Heart left ventricle (tissue), 16 donors: Measurements from ENCODE around the gene LPCAT4. TPM values are rescaled to one million over a fixed set of nuclear protein-coding genes. Genes with fewer than 3 reads are reported as not detected.

ENCODE experiments used
- ATAC-seq, 4 donors: fragments of 200-7000 bp; cut with Tn5 transposase; one replicate each; pipeline ENCODE4 v1.9.1; 2020 to 2022; ENCODE audit warnings: moderate library complexity in 4 of 4, mild to moderate bottlenecking in 3 of 4, moderate number of reproducible peaks in 1 of 4
- DNase-seq, 5 donors: peaks; one replicate each; pipeline ENCODE4 v3.0.0-alpha.2; 2020
- H3K27ac ChIP-seq, 12 donors: fragments of 200-600 bp; sonication (generic) in 4 of 12; one replicate each; pipeline versions ENCODE4 v1.5.0 to v1.8.0; 2016 to 2022; ENCODE audit warnings: mild to moderate bottlenecking in 2 of 12
- H3K27me3 ChIP-seq, 9 donors: fragments of 200-600 bp; sonication (generic) in 2 of 9; one replicate each; pipeline versions ENCODE4 v1.5.1 to v1.8.0; 2016 to 2022; ENCODE audit warnings: mild to moderate bottlenecking in 3 of 9
- H3K36me3 ChIP-seq, 9 donors: fragments of 200-600 bp; sonication (generic) in 2 of 9; one replicate each; pipeline versions ENCODE4 v1.5.0 to v1.8.0; 2018 to 2022; ENCODE audit warnings: mild to moderate bottlenecking in 2 of 9
- H3K4me1 ChIP-seq, 12 donors: fragments of 200-600 bp; sonication (generic) in 4 of 12; one replicate each; pipeline versions ENCODE4 v1.5.0 to v1.8.0; 2016 to 2022; ENCODE audit warnings: mild to moderate bottlenecking in 3 of 12
- H3K4me3 ChIP-seq, 12 donors: fragments of 200-600 bp; sonication (generic) in 4 of 12; one replicate each; pipeline versions ENCODE4 v1.5.0 to v1.8.0; 2017 to 2022; ENCODE audit warnings: mild to moderate bottlenecking in 9 of 12, moderate library complexity in 4 of 12
- H3K9me3 ChIP-seq, 12 donors: fragments of 200-600 bp; sonication (generic) in 4 of 12; one replicate each; pipeline versions ENCODE4 v1.5.0 to v1.8.0; 2016 to 2022; ENCODE audit warnings: mild to moderate bottlenecking in 1 of 12
- CTCF ChIP-seq, 12 donors: fragments of 200-600 bp; sonication (generic) in 4 of 12; IDR thresholded peaks; one replicate each; pipeline versions ENCODE4 v1.5.0 to v1.8.0; 2018 to 2022; ENCODE audit warnings: antibody characterized with exemption in 12 of 12, mild to moderate bottlenecking in 5 of 12
- POLR2A ChIP-seq, 2 donors: fragments of 450-650 bp; IDR thresholded peaks; one replicate each; pipeline ENCODE4 v1.6.1; 2017; ENCODE audit warnings: antibody characterized with exemption in 2 of 2, mild to moderate bottlenecking in 2 of 2, moderate library complexity in 2 of 2
- WGBS, 4 donors: extraction: QIAGEN DNeasy Blood & Tissue Kit in 2 of 4; methylation state at CpG; one replicate each; pipeline versions ENCODE4 v1.1.5 to v1.1.7; 2013 to 2018; 5-methylcytosine and 5-hydroxymethylcytosine counted together
- intact Hi-C, 10 donors: fragments of 100-400 bp; cut with DNase I; formaldehyde crosslinking; loops; one replicate each; pipeline versions ENCODE4 v1.11.1 to v1.14.2; 2022
- microRNA counts, 2 donors: library from miRNA; unstranded; fragments of <30 nt; microRNA quantifications; one replicate each; lab custom pipeline; 2016
- microRNA-seq, 4 donors: library from miRNA; unstranded; fragments of <30 nt; microRNA quantifications; one replicate each; pipeline versions ENCODE4 to v1.2.0, GENCODE V29; 2017 to 2020
- polyA plus RNA-seq, 2 donors: library from polyadenylated mRNA; stranded (reverse); fragments of 200-250 nt; gene quantifications; one replicate each; pipeline ENCODE4 v1.2.3, GENCODE V29; 2013
- total RNA-seq, 9 donors: library from RNA; depleted of rRNA in 2 of 9; stranded (reverse); fragments of >200 nt in 2 of 9; fragmentation: NEBNext Ultra II Directional in 3 of 9; extraction: Animal tissue kit (Norgen Biotek cat#: 25700) in 3 of 9; gene quantifications; one replicate each; pipeline versions ENCODE4 v1.1.0 to v1.2.4, GENCODE V29; 2016 to 2023
- donor health status: ischemic (EF 13 %, LVEDD 7.1; RV severe dilation, severe dysfunction).
- donor health status: healthy with polysubstance abuse.
- donor health status: DM: no; HTN: yes; CAD: no.
- donor health status: DM: no; HTN: no; CAD: no.
- donor health status: ischemic (EF 25% LVEDD 6.9; RV normal size, moderate dysfunction).
- donor health status: ischemic (EF 25% LVEDD 5.7; RV mildly dilated, moderate dysfunction).
- donor health status: healthy.
- donor health status: DM: yes; HTN: yes; CAD: no.
- donor health status: ischemic (EF 35%, LVEDD 5.7; RV mildly dilated, moderate dysfunction).
- donor health status: nonischemic (EF 11% LVEDD 7.7; RV severe dilation, severe dysfunction).
- donor health status: DM: yes; HTN: yes; CAD: no.
- donor health status: PGD.
- donor health status: ischemic (EF 29% LVEDD 5.4; RV normal size, mild dysfunction).
- donor health status: nonischemic (EF 23%, LVEDD 6.1; RV moderate dilation, normal function).

The LPCAT4 gene
- total and polyA plus RNA-seq, 11 donors = 9.8 to 80.0 (median 44.8) TPM

- Histone ChIP-seq H3K27me3 (no peaks in the 10 kb centered on the region), H3K36me3 (peaks cover 0 to 12% (median 0%) of the 10 kb centered on the region in 9 donors), H3K9me3 (no peaks in the 10 kb centered on the region), H3K4me3 (peak overlapping the region; percentile 12 to 65 (median 62)), H3K27ac (peak overlapping the region; percentile 2 to 79 (median 52)), H3K4me1 (peaks cover 0 to 30% (median 14%) of the 10 kb centered on the region in 12 donors)
- intact Hi-C loops = loop anchor here in 3 of 10 donors (1.0 to 5.0 kb wide), 3 partner anchors 19 to 49 kb away; partner anchors contain the start of genes LPCAT4 (in 1 of the 3) and SLC12A6 (in 1 of the 3)
- DNase-seq = peak in 4 of 5 donors; percentile 55 to 75 (median 67)
- 3 to 8% (median 6%) methylated on average over 10 of the region's 10 CpGs for WGBS, 4 donors
- TF ChIP-seq POLR2A (IDR thresholded peaks at IDR 0.05) (peak in 1 of 2 donors; percentile 49), CTCF (IDR thresholded peaks at IDR 0.05) (no peak)
- ATAC-seq = peak; percentile 92 to 98 (median 98)
These were observed 48.5 kb downstream of the LPCAT4 start for GRCh38 chr15:34318277-34319079.

- H3K36me3 ChIP-seq = peaks cover 0 to 21% (median 0%) of the 10 kb centered on the region in 9 donors
- H3K27me3 ChIP-seq = no peaks in the 10 kb centered on the region
- no peak for TF ChIP-seq POLR2A (IDR thresholded peaks at IDR 0.05)
- TF ChIP-seq CTCF (IDR thresholded peaks at IDR 0.05) = no peak
- no peak overlapping the region for H3K27ac ChIP-seq
- H3K9me3 ChIP-seq = no peaks in the 10 kb centered on the region
- H3K4me3 ChIP-seq = no peak overlapping the region
- intact Hi-C loops = loop anchor here in 2 of 10 donors (5.0 kb wide), 2 partner anchors 37 to 53 kb away; partner anchors contain the start of gene LPCAT4 (in 1 of the 2)
- H3K4me1 ChIP-seq = peaks cover 0 to 30% (median 14%) of the 10 kb centered on the region in 12 donors
- no peak for ATAC-seq
- 81 to 90% (median 86%) methylated on average over 3 of the region's 3 CpGs for WGBS, 4 donors
- no peak for DNase-seq
These were observed 52.2 kb downstream of the LPCAT4 start for GRCh38 chr15:34314491-34315490.

- Histone ChIP-seq H3K27me3 (no peaks in the 10 kb centered on the region), H3K36me3 (peaks cover 0 to 21% (median 0%) of the 10 kb centered on the region in 9 donors), H3K4me3 (no peak overlapping the region), H3K9me3 (no peaks in the 10 kb centered on the region), H3K4me1 (peaks cover 0 to 10% (median 2%) of the 10 kb centered on the region in 12 donors), H3K27ac (no peak overlapping the region)
- TF ChIP-seq POLR2A (IDR thresholded peaks at IDR 0.05) (no peak), CTCF (IDR thresholded peaks at IDR 0.05) (no peak)
- ATAC-seq (no peak), DNase-seq (no peak)
- WGBS, 4 donors = 81 to 93% (median 89%) methylated on average over 1 of the region's 1 CpG
- intact Hi-C loops = no loop called here
These were observed 55.4 kb downstream of the LPCAT4 start for GRCh38 chr15:34311563-34311962.

MicroRNA genes within 50 kb of the gene (microRNA counts, 767-probe panel; counts per million panel counts)
- 2,255 to 2,751 counts per million in 2 donors for microRNA hsa-miR-1233 (lab: Ali Mortazavi, UCI)

Small RNAs within 50 kb of the gene (microRNA-seq; reads per million reads assigned to microRNA genes)
- 0 reads per million in 4 donors for gene MIR1233-1

Other genes with a start within 250 kb of the LPCAT4 start
- 10 to 100 TPM; 10.1 to 21.7 (median 15.8) TPM for gene KATNBL1, start 157.1 kb downstream of the LPCAT4 start, total RNA-seq
- 10 to 100 TPM; 14.6 to 15.0 TPM for gene KATNBL1, start 157.1 kb downstream of the LPCAT4 start, polyA plus RNA-seq
- gene EMC4, start 142.2 kb downstream of the LPCAT4 start, total RNA-seq = 100 to 1,000 TPM in 2 of 9 donors, 10 to 100 TPM in 7; 65.1 to 159 (median 85.5) TPM
- 100 to 1,000 TPM; 160 to 163 TPM for gene EMC4, start 142.2 kb downstream of the LPCAT4 start, polyA plus RNA-seq
- gene SLC12A6, start 29.4 kb downstream of the LPCAT4 start, total RNA-seq = 10 to 100 TPM; 17.3 to 35.1 (median 24.9) TPM
- gene SLC12A6, start 29.4 kb downstream of the LPCAT4 start, polyA plus RNA-seq = 1 to 10 TPM; 6.1 to 7.0 TPM
- gene NOP10, start 24.1 kb downstream of the LPCAT4 start, total RNA-seq = 100 to 1,000 TPM in 8 of 9 donors, 10 to 100 TPM in 1; 96.4 to 217 (median 132) TPM
- gene NOP10, start 24.1 kb downstream of the LPCAT4 start, polyA plus RNA-seq = 100 to 1,000 TPM; 200 to 384 TPM
- gene NUTM1, start 23.9 kb downstream of the LPCAT4 start, total RNA-seq = not detected
- not detected for gene NUTM1, start 23.9 kb downstream of the LPCAT4 start, polyA plus RNA-seq
- 10 to 100 TPM in 4 of 9 donors, 1 to 10 TPM in 5; 1.1 to 21.6 (median 8.9) TPM for gene GOLGA8A, start 70.6 kb upstream of the LPCAT4 start, total RNA-seq
- 10 to 100 TPM in 1 of 2 donors, 1 to 10 TPM in 1; 3.5 to 22.0 TPM for gene GOLGA8A, start 70.6 kb upstream of the LPCAT4 start, polyA plus RNA-seq
- 10 to 100 TPM; 10.5 to 39.0 (median 18.4) TPM for gene GOLGA8B, start 216.5 kb upstream of the LPCAT4 start, total RNA-seq
- gene GOLGA8B, start 216.5 kb upstream of the LPCAT4 start, polyA plus RNA-seq = 10 to 100 TPM in 1 of 2 donors, 1 to 10 TPM in 1; 3.6 to 23.4 TPM